Rectal smooth muscle tissue (tissue), 1 donor: Measurements from ENCODE around the gene ZNF506.
"Not testable (repeated sequence)": the region's sequence is repeated elsewhere in the genome, so short reads cannot be mapped to it uniquely, and the experiment has no call there.

Experiments
- H3K27ac ChIP-seq: one replicate; pipeline ENCODE4 v1.7.0; 2013; ENCODE audit warnings: low read depth, low read length, inconsistent platforms
- H3K27me3 ChIP-seq: one replicate; pipeline ENCODE4 v1.7.0; 2013; ENCODE audit warnings: low read length; ENCODE audit not compliant: control insufficient read depth, insufficient read depth
- H3K36me3 ChIP-seq: one replicate; pipeline ENCODE4 v1.7.0; 2013; ENCODE audit warnings: low read length; ENCODE audit not compliant: control insufficient read depth, insufficient read depth
- H3K4me1 ChIP-seq: one replicate; pipeline ENCODE4 v1.7.0; 2013; ENCODE audit warnings: low read length; ENCODE audit not compliant: control insufficient read depth, insufficient read depth
- H3K4me3 ChIP-seq: one replicate; pipeline ENCODE4 v1.7.0; 2013; ENCODE audit warnings: low read length
- H3K9ac ChIP-seq: one replicate; pipeline ENCODE4 v1.7.0; 2013; ENCODE audit warnings: low read length

ZNF506 gene

GRCh38 chr19:19821976-19822375 is 426 bp upstream of the ZNF506 start:
- not testable (repeated sequence) for H3K36me3 ChIP-seq, H3K27me3 ChIP-seq, H3K4me1 ChIP-seq, H3K9ac ChIP-seq
- Histone ChIP-seq H3K27ac (peak overlapping the region; percentile 94), H3K4me3 (peak overlapping the region; percentile 90)

- Histone ChIP-seq H3K36me3 (no peaks in the 10 kb centered on the region), H3K9ac (peak overlapping the region; percentile 89), H3K4me3 (peak overlapping the region; percentile 90), H3K27ac (peak overlapping the region; percentile 94), H3K27me3 (no peaks in the 10 kb centered on the region), H3K4me1 (no peaks in the 10 kb centered on the region)
Observed at GRCh38 chr19:19820774-19821320, 703 bp downstream of the ZNF506 start.

- H3K36me3 ChIP-seq, result peaks cover 5% of the 10 kb centered on the region
- H3K4me1 ChIP-seq, result no peaks in the 10 kb centered on the region
- H3K27me3 ChIP-seq, result no peaks in the 10 kb centered on the region
- no peak overlapping the region for H3K9ac ChIP-seq
- H3K27ac ChIP-seq, result no peak overlapping the region
- no peak overlapping the region for H3K4me3 ChIP-seq
Observed at GRCh38 chr19:19817357-19817756, 4.2 kb downstream of the ZNF506 start.

GRCh38 chr19:19816679-19817078 is 4.9 kb downstream of the ZNF506 start:
- H3K9ac ChIP-seq, result no peak overlapping the region
- no peaks in the 10 kb centered on the region for H3K4me1 ChIP-seq
- no peak overlapping the region for H3K27ac ChIP-seq
- peaks cover 5% of the 10 kb centered on the region for H3K36me3 ChIP-seq
- no peaks in the 10 kb centered on the region for H3K27me3 ChIP-seq
- H3K4me3 ChIP-seq, result no peak overlapping the region

- H3K27me3 ChIP-seq, H3K27ac ChIP-seq, H3K36me3 ChIP-seq, H3K4me3 ChIP-seq, H3K9ac ChIP-seq, H3K4me1 ChIP-seq: not testable (repeated sequence)
Observed at GRCh38 chr19:19811999-19812398, 9.6 kb downstream of the ZNF506 start.

- H3K4me1 ChIP-seq, result no peaks in the 10 kb centered on the region
- H3K27ac ChIP-seq, result no peak overlapping the region
- H3K36me3 ChIP-seq, result peaks cover 6% of the 10 kb centered on the region
Observed at GRCh38 chr19:19805480-19805879, 16.1 kb downstream of the ZNF506 start.

GRCh38 chr19:19788015-19788414 is 33.5 kb downstream of the ZNF506 start:
- Histone ChIP-seq H3K4me3 (no peak overlapping the region), H3K4me1 (no peaks in the 10 kb centered on the region), H3K27ac (no peak overlapping the region), H3K9ac (no peak overlapping the region), H3K27me3 (no peaks in the 10 kb centered on the region), H3K36me3 (peaks cover 20% of the 10 kb centered on the region)

More at GRCh38 chr19:19805480-19805879, 16.1 kb downstream of the ZNF506 start:
- H3K27me3 ChIP-seq, result no peaks in the 10 kb centered on the region
- H3K9ac ChIP-seq, result no peak overlapping the region
- H3K4me3 ChIP-seq, result no peak overlapping the region

GRCh38 chr19:19785476-19785875 is 36.1 kb downstream of the ZNF506 start:
- H3K36me3 ChIP-seq, result peaks cover 12% of the 10 kb centered on the region
- H3K4me1 ChIP-seq, result not testable (repeated sequence)

GRCh38 chr19:19782783-19783182 is 38.8 kb downstream of the ZNF506 start:
- H3K4me1 ChIP-seq, result no peaks in the 10 kb centered on the region
- no peak overlapping the region for H3K9ac ChIP-seq
- no peaks in the 10 kb centered on the region for H3K27me3 ChIP-seq

More at GRCh38 chr19:19785476-19785875, 36.1 kb downstream of the ZNF506 start:
- not testable (repeated sequence) for H3K4me3 ChIP-seq, H3K27me3 ChIP-seq, H3K27ac ChIP-seq, H3K9ac ChIP-seq

GRCh38 chr19:19781791-19782190 is 39.8 kb downstream of the ZNF506 start:
- H3K27me3 ChIP-seq, H3K27ac ChIP-seq, H3K9ac ChIP-seq, H3K36me3 ChIP-seq, H3K4me1 ChIP-seq, H3K4me3 ChIP-seq: not testable (repeated sequence)

More at GRCh38 chr19:19782783-19783182, 38.8 kb downstream of the ZNF506 start:
- H3K4me3 ChIP-seq, result no peak overlapping the region
- H3K36me3 ChIP-seq, result peaks cover 8% of the 10 kb centered on the region
- no peak overlapping the region for H3K27ac ChIP-seq

- Histone ChIP-seq H3K4me1 (peaks cover 15% of the 10 kb centered on the region), H3K36me3 (no peaks in the 10 kb centered on the region), H3K9ac (no peak overlapping the region), H3K4me3 (no peak overlapping the region), H3K27ac (no peak overlapping the region), H3K27me3 (no peaks in the 10 kb centered on the region)
Observed at GRCh38 chr19:19778666-19779065, 42.9 kb downstream of the ZNF506 start.

- peaks cover 15% of the 10 kb centered on the region for H3K4me1 ChIP-seq
- H3K36me3 ChIP-seq, result no peaks in the 10 kb centered on the region
- no peak overlapping the region for H3K9ac ChIP-seq
- peak overlapping the region; percentile 97 for H3K4me3 ChIP-seq
- no peak overlapping the region for H3K27ac ChIP-seq
- H3K27me3 ChIP-seq, result no peaks in the 10 kb centered on the region
Observed at GRCh38 chr19:19777692-19778091, 43.9 kb downstream of the ZNF506 start.

- peaks cover 15% of the 10 kb centered on the region for H3K4me1 ChIP-seq
- H3K9ac ChIP-seq, result peak overlapping the region; percentile 90
- peak overlapping the region; percentile 72 for H3K27ac ChIP-seq
- no peaks in the 10 kb centered on the region for H3K27me3 ChIP-seq
- peak overlapping the region; percentile 97 for H3K4me3 ChIP-seq
- no peaks in the 10 kb centered on the region for H3K36me3 ChIP-seq
Observed at GRCh38 chr19:19776206-19777008, 45.1 kb downstream of the ZNF506 start.
